ENCODE results near the gene NR4A1. TPM values are rescaled to one million over a fixed set of nuclear protein-coding genes. Genes with fewer than 3 reads are reported as not detected.

Gene NR4A1
- total and polyA plus RNA-seq, 9 of the 15 experiments (the other 6 are each of a cell fraction or from before 2014, with no cell fraction given), result 0.07 to 4.7 (median 1.9) TPM; not detected in 1

DNA sequence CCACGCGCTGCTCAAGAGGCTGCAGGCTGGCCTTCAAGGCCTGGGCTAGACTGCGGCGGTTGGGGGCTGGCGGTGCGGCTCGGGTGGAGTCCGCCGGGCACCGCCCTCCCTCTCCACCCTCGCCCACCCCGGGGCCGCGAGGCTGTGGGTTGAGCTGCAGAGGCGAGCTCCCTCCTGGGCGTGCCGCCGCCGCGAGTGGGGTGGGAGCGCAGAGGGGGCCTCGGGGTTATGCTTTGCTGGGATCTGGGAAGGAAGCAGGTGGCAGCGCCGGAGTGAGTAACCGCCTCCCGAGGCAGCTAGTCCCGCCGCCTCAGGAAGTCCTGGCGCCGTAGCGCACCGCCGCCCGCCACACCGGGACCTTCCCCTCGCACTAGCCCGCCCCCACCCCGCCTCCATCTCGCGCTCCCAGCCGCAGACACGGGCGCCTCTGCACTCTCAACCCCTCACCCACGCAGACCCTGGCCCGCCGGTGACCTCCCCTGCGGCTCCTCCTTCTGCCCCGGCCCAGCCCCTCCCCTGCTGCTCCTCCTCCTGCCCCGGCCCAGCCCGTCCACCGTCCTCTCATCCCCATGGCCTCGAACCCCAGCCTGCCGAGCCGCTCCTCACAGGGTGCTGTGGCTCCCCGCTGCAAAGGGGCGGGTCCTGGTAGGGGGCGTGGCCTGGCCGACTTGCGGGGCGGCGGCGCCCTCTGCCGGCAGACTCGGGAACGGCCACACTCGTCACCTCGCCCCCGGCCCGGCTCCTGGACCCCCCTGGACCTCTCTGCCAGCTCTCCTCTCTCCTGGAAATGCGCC is 27.9 kb upstream of the NR4A1 start (continued):
- TF ChIP-seq IRF2 (CRISPR knock-in tag; IDR thresholded peaks at IDR 0.05) (peak; percentile 51; the same call in 1 of the 2 replicates), ZNF766 (CRISPR knock-in tag; conservative IDR thresholded peaks at IDR 0.05) (no peak), PCBP2 (IDR thresholded peaks at IDR 0.05; ENCODE audit: low read depth, low read length, poor library complexity, severe bottlenecking) (no peak), RBFOX2 (IDR thresholded peaks at IDR 0.05; ENCODE audit: low read depth, low read length) (peak; percentile 42; the same call in 1 of the 2 replicates), CBX1 (IDR thresholded peaks at IDR 0.05; ENCODE audit: low read depth) (peak; percentile 70; the same call in 1 of the 2 replicates), PHB (CRISPR knock-in tag; IDR thresholded peaks at IDR 0.05) (no peak), BRF1 (IDR thresholded peaks at IDR 0.05; ENCODE audit: borderline replicate concordance, extremely low read depth, insufficient read length) (no peak)
- TF ChIP-seq, protein P1, sequence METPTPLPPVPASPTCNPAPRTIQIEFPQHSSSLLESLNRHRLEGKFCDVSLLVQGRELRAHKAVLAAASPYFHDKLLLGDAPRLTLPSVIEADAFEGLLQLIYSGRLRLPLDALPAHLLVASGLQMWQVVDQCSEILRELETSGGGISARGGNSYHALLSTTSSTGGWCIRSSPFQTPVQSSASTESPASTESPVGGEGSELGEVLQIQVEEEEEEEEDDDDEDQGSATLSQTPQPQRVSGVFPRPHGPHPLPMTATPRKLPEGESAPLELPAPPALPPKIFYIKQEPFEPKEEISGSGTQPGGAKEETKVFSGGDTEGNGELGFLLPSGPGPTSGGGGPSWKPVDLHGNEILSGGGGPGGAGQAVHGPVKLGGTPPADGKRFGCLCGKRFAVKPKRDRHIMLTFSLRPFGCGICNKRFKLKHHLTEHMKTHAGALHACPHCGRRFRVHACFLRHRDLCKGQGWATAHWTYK (CRISPR knock-in tag; IDR thresholded peaks at IDR 0.05), result peak; percentile 56; the same call in 1 of the 2 replicates
- TF ChIP-seq, protein P2, sequence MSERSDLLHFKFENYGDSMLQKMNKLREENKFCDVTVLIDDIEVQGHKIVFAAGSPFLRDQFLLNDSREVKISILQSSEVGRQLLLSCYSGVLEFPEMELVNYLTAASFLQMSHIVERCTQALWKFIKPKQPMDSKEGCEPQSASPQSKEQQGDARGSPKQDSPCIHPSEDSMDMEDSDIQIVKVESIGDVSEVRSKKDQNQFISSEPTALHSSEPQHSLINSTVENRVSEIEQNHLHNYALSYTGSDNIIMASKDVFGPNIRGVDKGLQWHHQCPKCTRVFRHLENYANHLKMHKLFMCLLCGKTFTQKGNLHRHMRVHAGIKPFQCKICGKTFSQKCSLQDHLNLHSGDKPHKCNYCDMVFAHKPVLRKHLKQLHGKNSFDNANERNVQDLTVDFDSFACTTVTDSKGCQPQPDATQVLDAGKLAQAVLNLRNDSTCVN (CRISPR knock-in tag; IDR thresholded peaks at IDR 0.05), result no peak

All from K562 (cell line).